K562 (cell line): Measurements from ENCODE around the gene HOXB8. TPM values are rescaled to one million over a fixed set of nuclear protein-coding genes. Genes with fewer than 3 reads are reported as not detected.

Source experiments
- ATAC-seq: fragments of 200-7000 bp; cut with Tn5 transposase; 3 replicates; pipeline ENCODE4 v1.9.1; 2020; ENCODE audit warnings: moderate library complexity
- BruUV-seq: library from RNA; stranded (reverse); fragments of 400-500 nt; replicated peaks from 2 replicates; lab custom pipeline; 2021; lab: Mats Ljungman, UMichigan
- CTCF ChIA-PET: fragments of 300-600 bp; formaldehyde crosslinking; extraction: SDS; loops from one replicate; lab custom pipeline; 2021; ENCODE audit warnings: low intra/inter-chr PET ratio; lab: Yijun Ruan, JAX
- POLR2A ChIA-PET: fragments of 300-600, 350-650 bp; sonication (Branson Sonifier 250); formaldehyde crosslinking; extraction: SDS; loops from one replicate; lab custom pipeline; 2021; ENCODE audit warnings: antibody characterized with exemption, inconsistent platforms; lab: Yijun Ruan, JAX
- DNase-seq, 4 experiments: peaks; one replicate each; pipeline versions ENCODE4 v3.0.0 to v3.0.0-alpha.2; 2011 to 2018; ENCODE audit warnings: low spot score in 3 of 4, mixed read lengths in 3 of 4; ENCODE audit errors: extremely low read depth in 1 of 4
- FAIRE-seq: peaks from 2 replicates; lab custom pipeline; 2011; peaks lifted over from hg19 to GRCh38; lab: Jason Lieb, UNC
- H2AFZ ChIP-seq: 2 replicates; pipeline ENCODE4 v1.6.0; 2011; ENCODE audit warnings: low read depth, low read length, control low read depth, inconsistent platforms
- H3K27ac ChIP-seq: fragments of 200-600 bp; 3 replicates; pipeline ENCODE4 v1.8.0; 2011; ENCODE audit warnings: low read depth, mild to moderate bottlenecking, control low read depth, inconsistent platforms, low read length, moderate library complexity, mixed read lengths; ENCODE audit errors: extremely low read depth
- H3K27me3 ChIP-seq, 2 experiments: fragments of 300-600 bp in 1 of 2; 2 replicates in 1 of 2; 3 replicates in 1 of 2; pipeline versions ENCODE4 v1.6.0 to v1.8.0; 2011; ENCODE audit warnings: inconsistent platforms in 2 of 2, low read length in 2 of 2, mild to moderate bottlenecking in 1 of 2, mixed read lengths in 1 of 2, moderate library complexity in 1 of 2; ENCODE audit not compliant: control insufficient read depth in 2 of 2, insufficient read depth in 2 of 2
- H3K36me3 ChIP-seq: fragments of 300-600 bp; 3 replicates; pipeline ENCODE4 v1.8.0; 2011; ENCODE audit warnings: mild to moderate bottlenecking, low read length, inconsistent platforms; ENCODE audit not compliant: control insufficient read depth, insufficient read depth
- H3K4me1 ChIP-seq, 2 experiments: fragments of 200-600 bp in 1 of 2; replicated peaks in 1 of 2; 2 replicates in 1 of 2; 3 replicates in 1 of 2; pipeline versions ENCODE4 v1.5.1 to v1.8.0; 2011; ENCODE audit warnings: inconsistent platforms in 2 of 2, low read length in 2 of 2, mild to moderate bottlenecking in 1 of 2, mixed read lengths in 1 of 2, moderate library complexity in 1 of 2; ENCODE audit not compliant: control insufficient read depth in 2 of 2, insufficient read depth in 2 of 2
- H3K4me2 ChIP-seq: 2 replicates; pipeline ENCODE4 v1.6.1; 2011; ENCODE audit warnings: low read length, control low read depth, inconsistent platforms, mixed read lengths; ENCODE audit not compliant: insufficient read depth
- H3K4me3 ChIP-seq: fragments of 200-600 bp; sonication (generic), shearing (Covaris generic); 2 replicates; pipeline ENCODE4 v1.5.1; 2016; ENCODE audit warnings: control low read depth, inconsistent platforms
- H3K79me2 ChIP-seq: fragments of 200-600 bp; 3 replicates; pipeline ENCODE4 v1.8.0; 2011; ENCODE audit warnings: low read length, inconsistent platforms; ENCODE audit not compliant: control insufficient read depth, insufficient read depth
- H3K9ac ChIP-seq, 2 experiments: 2 replicates each; pipeline versions ENCODE4 v1.6.0 to v1.6.1; 2011; ENCODE audit warnings: low read depth in 2 of 2, low read length in 2 of 2, control low read depth in 1 of 2, inconsistent platforms in 1 of 2, mild to moderate bottlenecking in 1 of 2, mixed read lengths in 1 of 2; ENCODE audit not compliant: insufficient read depth in 1 of 2
- H3K9me1 ChIP-seq: one replicate; pipeline ENCODE4 v1.6.0; 2011; ENCODE audit warnings: inconsistent platforms, mild to moderate bottlenecking, low read length, moderate library complexity; ENCODE audit not compliant: control insufficient read depth, insufficient read depth
- H3K9me3 ChIP-seq: replicated peaks from 2 replicates; pipeline ENCODE4 v1.5.1; 2011; ENCODE audit warnings: low read depth, low read length, inconsistent platforms; ENCODE audit not compliant: control insufficient read depth, insufficient read depth
- H4K20me1 ChIP-seq: replicated peaks from 2 replicates; pipeline ENCODE4 v1.6.1; 2011; ENCODE audit warnings: low read length, inconsistent platforms, mixed read lengths; ENCODE audit not compliant: control insufficient read depth, insufficient read depth
- MAFF ChIP-seq: IDR thresholded peaks from 2 replicates; pipeline ENCODE4 v1.6.1; 2012; ENCODE audit warnings: low read length, improper control_type of control experiment
- SNRNP70 ChIP-seq: fragments of 200-400 bp; formaldehyde crosslinking; optimal IDR thresholded peaks from 2 replicates; pipeline ENCODE3; 2017; ENCODE audit warnings: low read depth, low read length
- THRAP3 ChIP-seq: fragments of 450-650 bp; IDR thresholded peaks from 2 replicates; pipeline ENCODE4 v1.6.1; 2016; ENCODE audit warnings: mild to moderate bottlenecking, inconsistent platforms, borderline replicate concordance
- ZBTB49 ChIP-seq: sonication (generic); formaldehyde crosslinking; IDR thresholded peaks from 2 replicates; pipeline ENCODE4 v1.8.0; 2022; ENCODE audit warnings: missing genetic modification reagents, mild to moderate bottlenecking, borderline replicate concordance
- ZNF354B ChIP-seq: fragments of 250-450 bp; sonication (Bioruptor Pico); IDR thresholded peaks from 2 replicates; pipeline ENCODE4 v1.4.0; 2020
- ZNF445 ChIP-seq: fragments of 250-450 bp; sonication (Bioruptor Pico); IDR thresholded peaks from 2 replicates; pipeline ENCODE4 v1.4.0; 2020; ENCODE audit warnings: low read depth, mild to moderate bottlenecking, moderate library complexity
- WGBS: fragments of 100-300 bp; shearing (Covaris generic); methylation state at CpG from one replicate; pipeline ENCODE4 v1.1.6; 2016; ENCODE audit warnings: low coverage, mixed read lengths; ENCODE audit not compliant: insufficient coverage; ENCODE audit errors: missing lambda C conversion rate; 5-methylcytosine and 5-hydroxymethylcytosine counted together
- in situ Hi-C: fragments of 300-500 bp; cut with MboI; formaldehyde crosslinking; loops from 4 replicates; pipeline ENCODE4 v1.15.0; 2018; ENCODE audit warnings: inconsistent platforms, mixed read lengths
- intact Hi-C: fragments of 100-400 bp; cut with micrococcal nuclease; formaldehyde crosslinking; loops from 2 replicates; pipeline ENCODE4 v1.14.2; 2022
- polyA plus RNA-seq, 8 experiments: library from polyadenylated mRNA; depleted of rRNA in 4 of 8; stranded (reverse) in 5 of 8; unstranded in 3 of 8; fragments of >200 nt; fragmentation: Nextera tagmentation in 2 of 8; fragmentation: Illumina TruSeq in 1 of 8; extraction: Ambion mirVana in 2 of 8; extraction: Trizol in 1 of 8; gene quantifications; 2 replicates each; pipeline versions ENCODE4 v1.2.1 to v1.2.3, GENCODE V29; 2011 to 2014; ENCODE audit warnings: inconsistent platforms in 1 of 8, missing spikeins in 1 of 8
- total RNA-seq, 7 experiments: library from RNA; depleted of rRNA in 6 of 7; stranded (reverse); fragments of >200 nt in 6 of 7; fragmentation: Illumina TruSeq in 2 of 7; extraction: Trizol in 2 of 7; gene quantifications; 2 replicates each; pipeline versions ENCODE4 v1.2.1 to v1.2.3, GENCODE V29; 2011 to 2021; ENCODE audit warnings: low replicate concordance in 1 of 7
- TF ChIP-seq, protein P1 (sequence below): fragments of 450-650 bp; IDR thresholded peaks from 2 replicates; pipeline ENCODE4 v1.6.1; 2016; ENCODE audit warnings: mild to moderate bottlenecking
- TF ChIP-seq, protein P2 (sequence below): sonication (generic); formaldehyde crosslinking; IDR thresholded peaks from 2 replicates; pipeline ENCODE4 v1.8.0; 2022; ENCODE audit warnings: missing genetic modification reagents, mild to moderate bottlenecking, moderate library complexity, borderline replicate concordance

The HOXB8 gene
- total and polyA plus RNA-seq, 9 of the 15 experiments (the other 6 are each of a cell fraction or from before 2014, with no cell fraction given), result 0.52 to 23.8 (median 3.6) TPM

DNA sequence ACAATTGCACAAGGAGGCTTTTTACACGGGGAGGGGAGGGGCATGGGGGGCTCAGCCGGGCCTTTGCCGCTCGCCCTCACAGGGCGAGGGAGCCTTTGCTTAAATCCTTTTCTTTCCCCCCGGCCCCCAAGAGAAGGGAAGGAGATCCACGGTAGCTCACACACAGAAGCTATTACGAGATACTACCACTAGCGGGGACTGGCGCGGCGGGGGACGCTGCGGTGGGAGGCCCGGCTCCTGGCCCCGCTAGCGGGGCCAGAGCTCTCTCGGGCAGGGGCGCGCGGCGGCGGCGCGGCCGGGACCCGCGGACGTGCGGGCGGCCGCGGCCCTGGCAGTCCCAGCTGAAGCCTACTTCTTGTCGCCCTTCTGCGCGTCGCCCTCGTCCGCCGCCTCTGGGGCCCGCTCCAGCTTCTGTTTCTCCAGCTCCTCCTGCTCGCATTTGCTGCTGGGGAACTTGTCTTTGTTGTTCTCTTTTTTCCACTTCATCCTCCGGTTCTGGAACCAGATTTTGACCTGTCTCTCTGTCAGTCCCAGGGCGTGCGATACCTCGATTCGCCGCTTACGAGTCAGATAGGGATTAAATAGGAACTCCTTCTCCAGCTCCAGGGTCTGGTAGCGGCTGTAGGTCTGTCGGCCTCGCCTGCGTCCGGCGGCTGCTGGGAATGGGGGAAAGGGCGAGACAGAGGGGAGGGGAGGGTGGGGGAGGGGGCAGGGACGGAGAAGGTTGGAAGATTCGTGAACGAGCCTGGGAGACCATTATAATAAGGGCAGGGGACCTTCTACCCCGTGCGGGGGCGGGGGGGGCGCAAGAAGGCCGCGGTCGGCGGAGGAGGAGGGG lies 2.0 kb downstream of the HOXB8 start:
- no peak for FAIRE-seq
- no peak overlapping the region for H3K9ac ChIP-seq
- no peak overlapping the region for H3K27ac ChIP-seq
- no peaks in the 10 kb centered on the region for H3K9me3 ChIP-seq
- H3K9me1 ChIP-seq, result no peaks in the 10 kb centered on the region
- ATAC-seq, result no peak
- no peaks in the 10 kb centered on the region for H4K20me1 ChIP-seq
- H3K4me3 ChIP-seq, result no peak overlapping the region
- no peak overlapping the region for H2AFZ ChIP-seq
- intact Hi-C loops, result no loop called here
- peaks cover 38% of the 10 kb centered on the region for H3K79me2 ChIP-seq
- ChIA-PET POLR2A (no interaction called here), CTCF (interaction anchor here (0.6 kb wide), 1 partner anchor 600 kb away, joined by 3 read pairs; no protein-coding TSS in a partner anchor)
- WGBS, result 95% methylated on average over 26 of the region's 67 CpGs
- DNase-seq, result no peak
- peaks cover 21 to 49% of the 10 kb centered on the region in 2 experiments for H3K4me1 ChIP-seq
- no TSS peak for BruUV-seq
- H3K4me2 ChIP-seq, result no peak overlapping the region
- H3K27me3 ChIP-seq, result no peaks in the 10 kb centered on the region
- peaks cover 8% of the 10 kb centered on the region; the same call in 1 of the 3 replicates for H3K36me3 ChIP-seq
- in situ Hi-C loops, result no loop called here
- TF ChIP-seq, protein P1, sequence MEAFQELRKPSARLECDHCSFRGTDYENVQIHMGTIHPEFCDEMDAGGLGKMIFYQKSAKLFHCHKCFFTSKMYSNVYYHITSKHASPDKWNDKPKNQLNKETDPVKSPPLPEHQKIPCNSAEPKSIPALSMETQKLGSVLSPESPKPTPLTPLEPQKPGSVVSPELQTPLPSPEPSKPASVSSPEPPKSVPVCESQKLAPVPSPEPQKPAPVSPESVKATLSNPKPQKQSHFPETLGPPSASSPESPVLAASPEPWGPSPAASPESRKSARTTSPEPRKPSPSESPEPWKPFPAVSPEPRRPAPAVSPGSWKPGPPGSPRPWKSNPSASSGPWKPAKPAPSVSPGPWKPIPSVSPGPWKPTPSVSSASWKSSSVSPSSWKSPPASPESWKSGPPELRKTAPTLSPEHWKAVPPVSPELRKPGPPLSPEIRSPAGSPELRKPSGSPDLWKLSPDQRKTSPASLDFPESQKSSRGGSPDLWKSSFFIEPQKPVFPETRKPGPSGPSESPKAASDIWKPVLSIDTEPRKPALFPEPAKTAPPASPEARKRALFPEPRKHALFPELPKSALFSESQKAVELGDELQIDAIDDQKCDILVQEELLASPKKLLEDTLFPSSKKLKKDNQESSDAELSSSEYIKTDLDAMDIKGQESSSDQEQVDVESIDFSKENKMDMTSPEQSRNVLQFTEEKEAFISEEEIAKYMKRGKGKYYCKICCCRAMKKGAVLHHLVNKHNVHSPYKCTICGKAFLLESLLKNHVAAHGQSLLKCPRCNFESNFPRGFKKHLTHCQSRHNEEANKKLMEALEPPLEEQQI, result no peak
- TF ChIP-seq ZNF354B (CRISPR knock-in tag), result no peak
- TF ChIP-seq ZBTB49 (CRISPR knock-in tag), result no peak
- no peak for TF ChIP-seq THRAP3
- no peak for TF ChIP-seq ZNF445 (CRISPR knock-in tag)
- TF ChIP-seq, protein P2, sequence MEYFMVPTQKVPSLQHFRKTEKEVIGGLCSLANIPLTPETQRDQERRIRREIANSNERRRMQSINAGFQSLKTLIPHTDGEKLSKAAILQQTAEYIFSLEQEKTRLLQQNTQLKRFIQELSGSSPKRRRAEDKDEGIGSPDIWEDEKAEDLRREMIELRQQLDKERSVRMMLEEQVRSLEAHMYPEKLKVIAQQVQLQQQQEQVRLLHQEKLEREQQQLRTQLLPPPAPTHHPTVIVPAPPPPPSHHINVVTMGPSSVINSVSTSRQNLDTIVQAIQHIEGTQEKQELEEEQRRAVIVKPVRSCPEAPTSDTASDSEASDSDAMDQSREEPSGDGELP, result no peak
- no peak for TF ChIP-seq SNRNP70
- TF ChIP-seq MAFF, result no peak
